NCI-H446 treated with DMSO at 0.1 percent for 48 hours (cell line): ENCODE results near the gene STK32B.
"Not testable (repeated sequence)": the region's sequence is repeated elsewhere in the genome, so short reads cannot be mapped to it uniquely, and the experiment has no call there.

ENCODE experiments used
- DNase-seq: peaks from one replicate; lab custom pipeline; 2025; lab: John Stamatoyannopoulos, UW

STK32B gene

GRCh38 chr4:5395781-5396180 lies 344.5 kb downstream of the STK32B start:
- DNase-seq = no peak

GRCh38 chr4:5398056-5398455 lies 346.8 kb downstream of the STK32B start:
- no peak for DNase-seq

- no peak for DNase-seq
Observed at GRCh38 chr4:5399124-5399523, 347.8 kb downstream of the STK32B start.

- DNase-seq = no peak
Observed at GRCh38 chr4:5399790-5400421, 348.6 kb downstream of the STK32B start.

GRCh38 chr4:5403746-5404497 lies 352.6 kb downstream of the STK32B start:
- no peak for DNase-seq

- DNase-seq = no peak
Observed at GRCh38 chr4:5409237-5409636, 358.0 kb downstream of the STK32B start.

- DNase-seq = no peak
Observed at GRCh38 chr4:5409972-5410618, 358.8 kb downstream of the STK32B start.

GRCh38 chr4:5412296-5412695 lies 361.0 kb downstream of the STK32B start:
- no peak for DNase-seq

GRCh38 chr4:5412751-5413150 lies 361.5 kb downstream of the STK32B start:
- no peak for DNase-seq

- no peak for DNase-seq
Observed at GRCh38 chr4:5416637-5417036, 365.4 kb downstream of the STK32B start.

- no peak for DNase-seq
Observed at GRCh38 chr4:5420266-5420665, 369.0 kb downstream of the STK32B start.

- no peak for DNase-seq
Observed at GRCh38 chr4:5421416-5421815, 370.1 kb downstream of the STK32B start.

GRCh38 chr4:5422195-5422594 lies 370.9 kb downstream of the STK32B start:
- DNase-seq = no peak

- no peak for DNase-seq
Observed at GRCh38 chr4:5423670-5424069, 372.4 kb downstream of the STK32B start.

- no peak for DNase-seq
Observed at GRCh38 chr4:5424211-5424610, 372.9 kb downstream of the STK32B start.

GRCh38 chr4:5424901-5425300 lies 373.6 kb downstream of the STK32B start:
- DNase-seq = no peak

GRCh38 chr4:5429747-5430146 lies 378.5 kb downstream of the STK32B start:
- DNase-seq = no peak

GRCh38 chr4:5433196-5433595 lies 381.9 kb downstream of the STK32B start:
- no peak for DNase-seq

- DNase-seq = no peak
Observed at GRCh38 chr4:5435201-5435600, 383.9 kb downstream of the STK32B start.

- no peak for DNase-seq
Observed at GRCh38 chr4:5435823-5436222, 384.5 kb downstream of the STK32B start.

GRCh38 chr4:5443976-5444802 lies 392.9 kb downstream of the STK32B start:
- DNase-seq = not testable (repeated sequence)

GRCh38 chr4:5444918-5445517 lies 393.7 kb downstream of the STK32B start:
- DNase-seq = no peak
